Thyroid gland (tissue), 4 donors: ENCODE measurements around the gene FAIM2.

ENCODE experiments used
- POLR2A ChIP-seq, 2 donors: fragments of 450-650 bp; IDR thresholded peaks; one replicate each; pipeline ENCODE4 v1.6.1; 2017; ENCODE audit warnings: antibody characterized with exemption in 2 of 2, mild to moderate bottlenecking in 2 of 2, moderate library complexity in 1 of 2
- TF ChIP-seq, protein P1 (sequence below), 6 experiments: fragments of 200-600 bp in 3 of 6; fragments of 450-650 bp in 3 of 6; sonication (generic) in 3 of 6; IDR thresholded peaks; one replicate each; pipeline ENCODE4 v1.5.1; 2016 to 2019; ENCODE audit warnings: antibody characterized with exemption in 6 of 6, mild to moderate bottlenecking in 2 of 6, inconsistent platforms in 1 of 6, moderate library complexity in 1 of 6

DNA sequence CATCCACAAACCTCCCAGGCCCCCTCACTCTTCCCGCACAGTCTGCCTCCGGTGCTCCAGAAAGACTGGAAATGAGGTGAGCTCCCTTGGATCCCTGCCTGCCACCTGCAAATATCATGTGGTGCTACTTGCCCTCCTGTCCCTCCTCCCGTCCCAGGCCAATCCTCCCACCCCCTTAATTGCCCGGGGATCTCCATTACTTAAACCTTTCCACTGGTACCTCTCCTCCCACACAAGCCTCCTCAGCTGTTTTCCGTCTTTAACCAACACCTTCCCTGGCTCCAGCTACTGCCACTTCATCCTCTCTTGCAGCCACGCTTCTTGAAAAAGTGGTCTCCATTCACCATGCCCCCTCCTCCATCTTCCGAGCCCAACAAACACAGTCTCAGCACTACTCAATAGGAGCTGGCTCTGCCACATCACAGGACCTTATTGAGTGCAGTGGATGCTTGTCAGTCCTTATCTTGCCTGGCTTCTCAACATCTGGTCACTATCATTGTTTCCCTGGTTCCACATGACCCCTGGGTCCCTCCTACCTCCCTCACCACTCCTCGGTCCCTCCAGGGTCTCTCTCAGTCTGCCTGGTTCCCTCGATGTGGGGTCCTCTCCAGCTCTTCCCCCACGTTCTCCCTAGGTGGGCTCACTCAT is 11.5 kb downstream of the FAIM2 start:
- TF ChIP-seq, protein P1, sequence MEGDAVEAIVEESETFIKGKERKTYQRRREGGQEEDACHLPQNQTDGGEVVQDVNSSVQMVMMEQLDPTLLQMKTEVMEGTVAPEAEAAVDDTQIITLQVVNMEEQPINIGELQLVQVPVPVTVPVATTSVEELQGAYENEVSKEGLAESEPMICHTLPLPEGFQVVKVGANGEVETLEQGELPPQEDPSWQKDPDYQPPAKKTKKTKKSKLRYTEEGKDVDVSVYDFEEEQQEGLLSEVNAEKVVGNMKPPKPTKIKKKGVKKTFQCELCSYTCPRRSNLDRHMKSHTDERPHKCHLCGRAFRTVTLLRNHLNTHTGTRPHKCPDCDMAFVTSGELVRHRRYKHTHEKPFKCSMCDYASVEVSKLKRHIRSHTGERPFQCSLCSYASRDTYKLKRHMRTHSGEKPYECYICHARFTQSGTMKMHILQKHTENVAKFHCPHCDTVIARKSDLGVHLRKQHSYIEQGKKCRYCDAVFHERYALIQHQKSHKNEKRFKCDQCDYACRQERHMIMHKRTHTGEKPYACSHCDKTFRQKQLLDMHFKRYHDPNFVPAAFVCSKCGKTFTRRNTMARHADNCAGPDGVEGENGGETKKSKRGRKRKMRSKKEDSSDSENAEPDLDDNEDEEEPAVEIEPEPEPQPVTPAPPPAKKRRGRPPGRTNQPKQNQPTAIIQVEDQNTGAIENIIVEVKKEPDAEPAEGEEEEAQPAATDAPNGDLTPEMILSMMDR (IDR thresholded peaks at IDR 0.05), result no peak
- TF ChIP-seq POLR2A (IDR thresholded peaks at IDR 0.05), result no peak
